Activated CD4-positive, alpha-beta T cell treated with anti-CD3 and anti-CD28 coated beads, Interleukin-2, Interleukin-6, amounts not matched to agents 100 ng/mL and 50 ng/mL, durations not matched to agents 16 hours and 8 hours (primary cell): Measurements from ENCODE around the gene PLXNA4.
"Not testable (repeated sequence)": the region's sequence is repeated elsewhere in the genome, so short reads cannot be mapped to it uniquely, and the experiment has no call there.

Experiments used
- DNase-seq: peaks from one replicate; pipeline ENCODE4 v3.0.0-alpha.2; 2020

The PLXNA4 gene

GRCh38 chr7:132190683-132191082 is 385.6 kb downstream of the PLXNA4 start:
- no peak for DNase-seq

GRCh38 chr7:132189881-132190280 is 386.4 kb downstream of the PLXNA4 start:
- DNase-seq, result no peak

- DNase-seq, result no peak
Measured at GRCh38 chr7:132187869-132188789, 388.1 kb downstream of the PLXNA4 start.

- DNase-seq, result no peak
Measured at GRCh38 chr7:132187391-132187790, 388.9 kb downstream of the PLXNA4 start.

GRCh38 chr7:132185150-132185549 is 391.1 kb downstream of the PLXNA4 start:
- DNase-seq, result no peak

- no peak for DNase-seq
Measured at GRCh38 chr7:132183781-132184380, 392.4 kb downstream of the PLXNA4 start.

- no peak for DNase-seq
Measured at GRCh38 chr7:132182992-132183391, 393.3 kb downstream of the PLXNA4 start.

GRCh38 chr7:132181946-132182685 is 394.2 kb downstream of the PLXNA4 start:
- no peak for DNase-seq

GRCh38 chr7:132181371-132181770 is 394.9 kb downstream of the PLXNA4 start:
- no peak for DNase-seq

GRCh38 chr7:132180481-132180880 is 395.8 kb downstream of the PLXNA4 start:
- DNase-seq, result no peak

- no peak for DNase-seq
Measured at GRCh38 chr7:132179681-132180080, 396.6 kb downstream of the PLXNA4 start.

- DNase-seq, result no peak
Measured at GRCh38 chr7:132179080-132179430, 397.2 kb downstream of the PLXNA4 start.

- DNase-seq, result not testable (repeated sequence)
Measured at GRCh38 chr7:132178402-132179079, 397.7 kb downstream of the PLXNA4 start.

GRCh38 chr7:132177708-132178401 is 398.4 kb downstream of the PLXNA4 start:
- no peak for DNase-seq

- DNase-seq, result no peak
Measured at GRCh38 chr7:132176719-132177118, 399.6 kb downstream of the PLXNA4 start.

- DNase-seq, result no peak
Measured at GRCh38 chr7:132171130-132171576, 405.1 kb downstream of the PLXNA4 start.

GRCh38 chr7:132169730-132170129 is 406.5 kb downstream of the PLXNA4 start:
- DNase-seq, result no peak

GRCh38 chr7:132168239-132168638 is 408.0 kb downstream of the PLXNA4 start:
- no peak for DNase-seq

GRCh38 chr7:132165695-132166094 is 410.6 kb downstream of the PLXNA4 start:
- DNase-seq, result not testable (repeated sequence)

- DNase-seq, result no peak
Measured at GRCh38 chr7:132164558-132165125, 411.6 kb downstream of the PLXNA4 start.

GRCh38 chr7:132162556-132163144 is 413.6 kb downstream of the PLXNA4 start:
- no peak for DNase-seq

- DNase-seq, result no peak
Measured at GRCh38 chr7:132161976-132162375, 414.3 kb downstream of the PLXNA4 start.
